PFSK-1 (cell line): ENCODE results near the gene RHBDL3.

Experiments used
- POLR2AphosphoS5 ChIP-seq: IDR thresholded peaks from 2 replicates; pipeline ENCODE4 v1.6.1; 2012; ENCODE audit warnings: low read depth, mild to moderate bottlenecking, control low read depth, low read length, moderate library complexity
- SIN3A ChIP-seq: IDR thresholded peaks from 2 replicates; pipeline ENCODE4 v1.6.1; 2012; ENCODE audit warnings: mild to moderate bottlenecking, low read length, moderate library complexity, borderline replicate concordance; ENCODE audit not compliant: insufficient read depth
- TAF1 ChIP-seq: IDR thresholded peaks from 2 replicates; pipeline ENCODE4 v1.6.1; 2012; ENCODE audit warnings: low read length, control low read depth, borderline replicate concordance; ENCODE audit not compliant: insufficient read depth
- TF ChIP-seq, protein P1 (sequence below), 2 experiments: IDR thresholded peaks; 2 replicates each; pipeline versions ENCODE4 v1.6.1 to v1.8.0; 2011 to 2012; ENCODE audit warnings: low read depth in 2 of 2, low read length in 2 of 2, control low read depth in 1 of 2, inconsistent platforms in 1 of 2, mild to moderate bottlenecking in 1 of 2, moderate library complexity in 1 of 2; ENCODE audit not compliant: insufficient read depth in 1 of 2

DNA sequence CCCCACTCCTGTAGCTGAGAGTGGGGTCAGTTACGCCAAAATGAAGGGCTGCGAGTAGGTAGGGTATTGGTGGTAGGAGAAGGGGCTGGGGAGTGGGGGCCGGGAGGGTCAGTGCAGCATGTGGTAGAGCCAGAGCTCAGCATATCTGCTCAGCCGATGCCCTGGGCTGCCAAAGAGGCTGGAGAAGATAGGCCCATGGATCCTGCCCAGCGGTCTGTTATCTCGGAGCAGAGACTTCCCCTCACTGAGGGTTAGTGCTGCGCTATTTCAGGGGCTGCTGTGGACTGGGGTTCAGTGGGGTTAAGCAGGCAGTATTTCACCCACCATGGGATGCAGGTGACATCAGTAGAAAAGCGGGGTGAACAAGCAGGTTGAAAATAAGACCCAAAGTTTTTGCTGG lies 19.7 kb downstream of the RHBDL3 start:
- TF ChIP-seq TAF1 (no peak), POLR2AphosphoS5 (no peak), SIN3A (no peak)
- TF ChIP-seq, protein P1, sequence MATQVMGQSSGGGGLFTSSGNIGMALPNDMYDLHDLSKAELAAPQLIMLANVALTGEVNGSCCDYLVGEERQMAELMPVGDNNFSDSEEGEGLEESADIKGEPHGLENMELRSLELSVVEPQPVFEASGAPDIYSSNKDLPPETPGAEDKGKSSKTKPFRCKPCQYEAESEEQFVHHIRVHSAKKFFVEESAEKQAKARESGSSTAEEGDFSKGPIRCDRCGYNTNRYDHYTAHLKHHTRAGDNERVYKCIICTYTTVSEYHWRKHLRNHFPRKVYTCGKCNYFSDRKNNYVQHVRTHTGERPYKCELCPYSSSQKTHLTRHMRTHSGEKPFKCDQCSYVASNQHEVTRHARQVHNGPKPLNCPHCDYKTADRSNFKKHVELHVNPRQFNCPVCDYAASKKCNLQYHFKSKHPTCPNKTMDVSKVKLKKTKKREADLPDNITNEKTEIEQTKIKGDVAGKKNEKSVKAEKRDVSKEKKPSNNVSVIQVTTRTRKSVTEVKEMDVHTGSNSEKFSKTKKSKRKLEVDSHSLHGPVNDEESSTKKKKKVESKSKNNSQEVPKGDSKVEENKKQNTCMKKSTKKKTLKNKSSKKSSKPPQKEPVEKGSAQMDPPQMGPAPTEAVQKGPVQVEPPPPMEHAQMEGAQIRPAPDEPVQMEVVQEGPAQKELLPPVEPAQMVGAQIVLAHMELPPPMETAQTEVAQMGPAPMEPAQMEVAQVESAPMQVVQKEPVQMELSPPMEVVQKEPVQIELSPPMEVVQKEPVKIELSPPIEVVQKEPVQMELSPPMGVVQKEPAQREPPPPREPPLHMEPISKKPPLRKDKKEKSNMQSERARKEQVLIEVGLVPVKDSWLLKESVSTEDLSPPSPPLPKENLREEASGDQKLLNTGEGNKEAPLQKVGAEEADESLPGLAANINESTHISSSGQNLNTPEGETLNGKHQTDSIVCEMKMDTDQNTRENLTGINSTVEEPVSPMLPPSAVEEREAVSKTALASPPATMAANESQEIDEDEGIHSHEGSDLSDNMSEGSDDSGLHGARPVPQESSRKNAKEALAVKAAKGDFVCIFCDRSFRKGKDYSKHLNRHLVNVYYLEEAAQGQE (IDR thresholded peaks at IDR 0.05; ENCODE audit: insufficient read depth in 1 of 2, low read depth in 2 of 2, low read length in 2 of 2), result no peak
